GM19238 (cell line): ENCODE measurements around the gene GNA12.

ENCODE experiments used
- DNase-seq: peaks from one replicate; pipeline ENCODE4 v3.0.0; 2011; ENCODE audit warnings: low spot score; ENCODE audit not compliant: insufficient read length

Gene GNA12

DNA sequence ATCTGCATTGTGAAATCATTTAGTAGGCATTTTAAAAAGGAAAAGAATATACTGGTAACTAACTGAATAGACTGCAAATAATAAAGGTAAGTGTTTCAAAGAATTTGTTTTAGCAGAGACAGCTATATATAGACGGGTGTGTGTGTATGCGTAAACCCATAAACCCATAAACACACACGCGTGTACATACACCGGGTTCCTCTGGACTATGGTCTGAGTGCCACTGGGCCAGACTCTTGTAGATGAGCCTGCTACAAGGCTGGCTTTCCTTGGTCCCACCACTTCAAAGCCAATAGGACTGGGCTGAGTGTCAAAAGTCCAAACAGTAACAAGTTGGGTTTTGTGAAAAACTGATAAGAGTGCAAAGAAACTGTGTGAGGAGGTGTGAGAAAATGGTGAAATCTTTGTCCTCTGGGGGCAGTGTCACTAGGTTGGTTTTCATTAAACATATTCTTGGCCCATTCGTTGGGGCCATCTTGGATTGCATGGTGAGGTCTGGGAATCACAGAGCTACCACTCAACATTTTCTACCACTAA is 39.8 kb downstream of the GNA12 start:
- DNase-seq = no peak

DNA sequence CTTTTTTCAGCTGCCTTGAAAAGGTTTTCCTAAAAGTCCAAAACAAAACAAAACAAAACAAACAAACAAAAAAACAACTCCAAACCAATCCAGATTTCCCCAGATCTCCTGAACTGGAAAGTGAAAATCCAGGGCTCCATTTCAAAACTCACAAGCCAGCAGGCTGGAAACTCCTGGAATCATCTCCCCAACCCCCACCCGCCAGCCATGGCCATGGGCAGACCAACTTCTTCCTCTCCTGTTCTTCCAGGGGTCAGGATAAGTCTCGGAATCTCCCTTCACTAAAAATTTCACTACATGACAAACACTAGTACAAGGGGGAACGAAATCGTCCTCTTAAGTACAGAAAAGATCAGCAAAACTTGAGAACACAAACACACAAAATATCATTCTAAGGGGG is 40.4 kb downstream of the GNA12 start:
- no peak for DNase-seq

DNA sequence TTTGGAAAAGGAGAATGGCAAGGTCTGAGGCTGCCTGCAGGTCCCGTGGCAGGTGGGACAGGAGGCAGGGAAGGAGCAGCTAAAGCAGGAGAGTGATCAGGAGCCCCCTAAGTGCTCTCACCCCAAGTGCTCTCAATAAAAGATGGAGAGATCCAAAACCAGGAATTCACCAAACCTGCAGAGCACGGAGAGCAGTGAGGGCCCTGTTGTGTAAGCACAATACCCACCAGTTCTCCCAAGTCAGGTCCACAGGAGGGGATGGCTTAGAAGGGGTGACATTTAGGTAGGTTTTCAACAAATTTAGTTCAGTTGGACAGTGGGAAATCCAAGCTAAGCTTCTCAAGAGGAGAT is 40.8 kb downstream of the GNA12 start:
- no peak for DNase-seq

DNA sequence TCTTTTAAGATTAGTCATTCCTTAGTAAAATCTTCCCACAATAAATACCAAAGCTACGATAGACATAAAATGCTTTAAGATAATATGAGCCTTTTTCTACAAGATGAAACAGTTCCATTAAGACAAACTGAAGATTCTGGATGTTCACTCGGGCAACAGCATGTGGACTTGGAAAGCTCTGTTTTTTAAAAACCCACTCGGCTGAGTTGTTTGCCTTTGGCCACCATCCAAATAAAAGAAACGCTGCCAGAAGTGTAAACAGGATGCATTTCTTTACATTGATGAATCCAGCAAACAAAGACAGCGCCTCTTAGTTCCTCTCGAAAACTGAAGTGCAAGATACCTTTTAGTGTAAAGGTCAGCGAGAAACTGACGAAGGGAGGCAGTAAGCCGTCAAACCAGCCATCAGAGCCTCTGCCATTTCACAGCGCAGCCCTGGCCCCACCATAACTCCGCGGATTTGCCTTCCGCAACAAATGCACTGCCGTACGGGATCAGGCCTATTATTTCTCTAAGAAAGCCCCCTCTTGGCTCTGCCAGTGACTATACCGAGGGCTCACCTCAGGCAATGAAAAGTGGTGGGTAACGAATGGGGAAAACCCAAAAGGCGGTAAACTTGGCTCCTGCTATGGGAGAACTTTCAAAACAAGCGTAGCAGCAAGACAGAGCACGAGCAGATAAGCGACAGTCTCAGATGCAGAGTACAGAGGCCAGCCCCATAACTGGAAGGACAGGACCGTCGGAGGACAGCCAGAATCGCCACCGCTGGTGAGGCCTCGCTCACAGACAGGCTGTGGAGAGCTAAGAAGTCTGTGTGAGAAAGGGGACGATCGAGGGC is 41.4 kb downstream of the GNA12 start:
- DNase-seq = no peak

DNA sequence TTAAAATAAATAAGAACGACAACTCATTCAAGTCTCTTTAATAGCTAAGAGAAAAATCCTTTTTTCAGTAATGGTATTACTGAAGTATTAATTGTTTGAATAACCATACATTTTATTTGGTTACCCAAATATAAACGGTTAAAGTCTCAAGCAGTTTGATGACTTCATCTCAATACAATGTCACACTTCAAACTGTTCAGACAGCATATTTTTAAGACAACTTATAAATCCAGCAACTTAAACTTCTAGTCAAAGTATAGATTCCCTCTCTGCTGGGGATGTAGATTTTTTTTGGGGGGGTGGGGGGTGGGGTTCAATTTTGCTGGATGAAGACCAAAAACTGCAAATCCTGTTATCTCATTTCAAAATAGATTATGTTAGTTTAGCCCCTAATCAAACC is 42.0 kb downstream of the GNA12 start:
- no peak for DNase-seq

DNA sequence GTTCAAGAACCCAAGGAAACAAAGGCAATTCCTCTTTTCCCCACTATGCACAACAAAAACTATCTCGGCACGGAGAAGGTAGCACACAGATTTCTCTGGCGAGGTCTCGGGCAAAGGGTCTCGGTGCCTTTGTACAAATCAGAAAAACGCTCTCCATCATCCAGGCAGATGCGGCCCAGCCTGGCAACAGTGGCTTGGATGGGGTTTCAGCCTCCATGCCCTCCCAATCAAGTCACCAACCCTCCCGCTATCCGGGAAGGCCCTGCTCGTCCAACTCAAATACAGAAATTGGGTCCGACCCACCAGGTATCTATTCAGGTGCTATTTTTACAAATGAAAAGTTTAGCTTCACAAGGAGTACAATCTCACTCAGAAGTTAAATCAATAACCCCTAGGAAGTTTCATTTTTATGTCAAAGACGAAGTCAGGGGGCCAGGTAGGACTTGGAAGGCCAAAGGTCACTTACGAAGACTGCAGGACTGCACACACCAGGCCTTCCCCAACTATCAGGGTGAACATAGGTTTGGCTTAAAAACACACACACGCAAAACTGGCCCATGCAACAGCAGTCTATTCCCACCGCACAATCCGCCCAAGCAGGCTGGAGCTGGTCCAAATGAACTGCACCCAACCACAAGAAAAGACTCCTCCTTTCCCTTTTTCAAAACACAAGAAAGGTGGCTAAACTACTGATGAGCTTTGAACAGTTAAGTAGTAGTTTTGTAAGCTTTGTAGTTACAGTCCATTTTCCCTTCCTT is 43.0 kb downstream of the GNA12 start:
- DNase-seq = no peak

DNA sequence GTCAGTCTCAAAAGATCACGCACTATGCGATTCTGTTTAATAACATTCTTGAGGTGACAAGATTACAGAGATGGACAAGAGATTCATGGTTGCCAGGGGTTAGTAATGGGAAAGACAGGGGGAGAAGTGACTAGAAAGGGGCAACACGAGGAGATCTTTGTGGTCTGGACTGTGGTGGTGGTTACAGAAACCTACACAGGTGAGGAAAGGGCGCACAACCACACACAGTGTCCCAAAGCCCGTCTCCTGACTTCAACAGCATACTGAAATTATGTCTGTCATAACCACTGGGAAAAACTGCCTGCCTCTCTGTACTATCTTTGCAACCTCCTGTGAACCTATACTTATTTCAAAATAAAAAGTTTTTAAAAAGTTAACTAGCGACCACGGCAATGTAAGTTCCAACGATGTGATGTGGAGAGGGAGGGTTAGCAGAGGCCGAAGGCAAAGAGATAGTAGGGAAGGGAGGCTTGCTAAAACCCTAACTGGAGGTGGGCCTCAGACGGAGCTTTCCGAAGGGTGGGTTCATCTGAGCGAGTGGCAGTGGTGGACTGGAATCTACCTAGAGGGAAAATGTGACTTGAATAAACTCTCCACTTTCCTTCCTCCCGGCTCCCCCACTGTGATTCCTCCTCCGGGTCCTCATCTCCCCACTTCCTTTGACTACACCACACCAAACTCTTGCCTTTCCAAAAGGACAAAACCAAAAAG is 43.7 kb downstream of the GNA12 start:
- DNase-seq = no peak

DNA sequence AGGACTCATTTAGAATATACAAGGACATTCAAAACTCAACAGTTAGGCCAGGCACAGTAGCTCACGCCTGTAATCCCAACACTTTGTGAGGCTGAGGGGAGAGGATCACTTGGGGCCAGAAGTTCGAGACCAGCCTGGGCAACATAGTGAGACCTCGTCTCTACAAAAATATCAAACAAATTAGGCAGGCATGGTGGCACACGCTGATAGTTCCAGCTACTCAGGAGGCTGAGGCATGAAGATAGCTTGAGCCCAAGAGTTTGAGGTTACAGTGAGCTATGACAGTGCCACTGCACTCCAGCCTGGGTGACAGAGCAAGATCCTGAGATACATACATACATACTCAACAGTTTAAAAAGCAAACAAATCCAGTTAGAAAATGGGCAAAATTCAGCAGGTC is 44.9 kb downstream of the GNA12 start:
- no peak for DNase-seq

DNA sequence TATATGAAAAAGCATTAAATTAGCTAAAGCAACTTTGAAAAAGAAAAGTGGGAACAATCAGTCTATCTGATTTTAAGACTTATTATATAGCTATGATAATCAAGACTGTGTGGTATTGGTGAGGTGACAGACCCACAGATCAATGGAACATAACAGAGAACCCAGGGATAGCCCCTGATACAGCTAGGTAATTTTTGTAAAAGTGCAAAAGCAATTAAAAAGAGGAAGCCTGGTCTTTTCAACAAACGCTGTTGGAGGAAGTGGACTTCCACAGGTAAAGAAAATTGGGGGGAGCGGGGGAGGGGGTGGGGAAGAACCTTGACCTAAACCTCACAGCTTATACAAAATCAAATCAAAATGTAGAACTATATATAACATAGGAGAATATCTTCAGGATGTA is 45.4 kb downstream of the GNA12 start:
- DNase-seq = no peak

DNA sequence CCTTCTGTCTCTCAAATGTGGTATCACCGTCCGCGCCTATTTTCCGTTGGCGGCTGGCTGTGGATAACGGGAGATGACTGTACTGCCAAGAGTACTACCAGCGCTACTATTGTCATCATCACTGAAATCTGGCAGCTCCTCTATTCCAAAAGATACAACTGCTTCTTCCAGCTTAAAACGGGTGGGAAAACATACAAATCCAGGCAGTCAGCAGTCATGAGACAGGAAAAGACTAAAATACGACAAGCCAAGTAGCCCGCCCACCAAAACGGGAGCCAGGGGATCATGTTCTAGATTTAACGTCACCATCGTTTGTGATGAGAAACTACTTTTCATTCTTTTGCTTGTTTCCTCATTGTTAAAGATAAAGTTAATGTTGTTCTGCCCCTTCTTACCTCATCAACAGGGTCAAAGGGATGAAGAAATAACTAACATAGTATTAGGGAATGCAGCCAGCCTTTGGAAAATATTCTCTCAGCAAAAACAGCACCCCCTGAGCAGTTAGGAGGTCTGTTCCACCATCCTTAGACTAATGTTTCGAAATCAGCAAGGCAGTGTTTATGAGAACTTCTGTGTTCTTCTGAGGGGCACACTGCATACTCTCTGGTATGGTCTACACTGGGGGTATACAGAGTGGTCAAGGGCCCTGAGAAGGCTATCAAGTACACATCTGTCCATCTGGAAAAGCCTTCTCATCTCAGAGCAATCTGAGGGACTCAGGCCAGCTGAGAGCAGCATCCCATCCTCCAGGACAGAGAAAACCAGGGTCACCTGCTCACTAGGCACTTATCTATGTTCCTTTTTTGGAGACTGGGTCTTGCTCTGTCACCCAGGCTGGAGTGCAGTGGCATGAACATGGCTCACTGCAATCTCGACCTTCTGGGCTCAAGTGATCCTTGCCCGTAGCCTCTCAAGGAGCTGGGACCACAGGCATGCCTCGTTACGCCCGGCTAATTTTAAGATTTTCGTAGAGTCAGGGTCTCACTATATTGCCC is 47.5 kb downstream of the GNA12 start:
- DNase-seq = no peak

DNA sequence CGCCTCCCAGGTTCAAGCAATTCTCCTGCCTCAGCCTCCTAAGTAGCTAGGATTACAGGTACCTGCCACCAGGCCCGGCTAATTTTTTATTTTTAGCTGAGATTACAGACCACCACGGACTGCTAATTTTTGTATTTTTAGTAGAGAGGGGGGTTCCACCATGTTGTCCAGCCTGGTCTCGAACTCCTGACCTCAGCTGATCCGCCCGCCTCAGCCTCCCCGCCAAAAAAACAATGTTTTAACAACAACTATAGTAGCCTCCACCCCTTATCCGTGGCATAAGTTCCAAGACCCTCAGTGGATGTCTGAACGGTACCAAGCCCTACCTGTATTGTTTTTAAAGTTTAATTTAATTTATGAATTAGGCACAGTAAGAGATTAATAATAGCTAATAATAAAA is 48.2 kb downstream of the GNA12 start:
- DNase-seq = no peak

DNA sequence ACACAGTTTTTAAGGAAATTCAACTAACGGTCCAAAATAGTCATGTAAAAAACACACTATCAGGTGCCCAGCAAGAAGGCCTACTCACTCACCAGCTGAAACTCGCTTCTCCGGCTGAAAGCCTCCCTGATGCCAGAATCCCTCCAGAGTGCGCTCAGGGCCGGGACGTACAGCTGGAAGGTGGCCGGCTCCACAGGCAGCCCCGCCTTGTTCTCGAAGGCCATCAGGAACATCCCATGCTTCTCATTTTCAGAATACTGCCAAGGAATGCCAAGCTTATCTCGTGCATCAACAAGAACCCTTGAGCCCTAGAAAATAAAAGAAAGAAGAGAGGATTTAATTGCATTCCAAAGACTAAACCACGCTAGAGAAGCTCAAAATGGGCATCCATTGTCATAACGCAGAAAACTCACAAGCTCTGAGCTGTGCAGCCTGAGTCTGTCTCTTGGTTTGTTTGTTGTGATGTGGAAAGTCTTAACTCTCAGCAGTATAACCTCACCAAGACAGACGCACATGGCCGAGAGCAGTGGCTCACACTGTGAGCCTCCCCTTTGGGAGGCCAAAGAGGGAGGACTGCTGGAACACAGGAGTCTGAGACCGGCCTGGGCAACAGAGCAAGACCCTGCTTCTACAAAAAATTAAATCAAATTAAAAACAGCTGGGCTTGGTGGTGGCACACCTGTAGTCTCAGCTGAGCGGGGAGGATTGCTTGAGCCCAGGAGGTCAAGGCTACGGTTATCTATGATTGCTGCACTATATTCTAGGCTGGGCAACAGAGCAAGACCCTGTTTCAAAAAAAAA is 49.1 kb downstream of the GNA12 start:
- no peak for DNase-seq

DNA sequence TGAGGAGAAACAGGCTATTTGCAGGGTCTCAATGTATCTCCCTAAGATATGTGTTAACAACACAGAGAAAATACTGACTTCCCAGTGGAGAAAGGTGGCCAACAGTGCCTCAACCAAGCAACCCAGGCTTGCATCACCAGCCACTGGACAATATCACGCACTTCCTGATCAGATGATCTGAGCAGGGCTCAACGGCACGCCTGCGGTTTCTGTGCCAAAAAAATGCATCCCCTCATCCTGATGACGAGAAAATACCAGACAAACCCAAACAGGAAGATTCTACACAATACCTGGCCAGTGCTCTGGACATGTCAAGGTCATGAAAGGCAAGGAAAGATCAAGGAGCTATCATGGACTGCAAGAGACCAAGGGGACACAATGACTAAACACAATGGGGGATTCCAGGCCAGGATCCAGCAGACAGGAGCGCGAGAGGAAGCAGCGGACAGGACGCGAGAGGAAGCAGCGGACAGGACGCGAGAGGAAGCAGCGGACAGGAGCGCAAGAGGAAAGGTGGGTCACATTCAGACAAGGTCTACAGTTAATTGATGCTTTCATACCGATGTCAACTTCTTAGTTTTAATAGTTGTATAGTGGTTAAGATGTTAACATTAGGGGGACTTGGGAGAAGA is 51.1 kb downstream of the GNA12 start:
- DNase-seq = no peak

DNA sequence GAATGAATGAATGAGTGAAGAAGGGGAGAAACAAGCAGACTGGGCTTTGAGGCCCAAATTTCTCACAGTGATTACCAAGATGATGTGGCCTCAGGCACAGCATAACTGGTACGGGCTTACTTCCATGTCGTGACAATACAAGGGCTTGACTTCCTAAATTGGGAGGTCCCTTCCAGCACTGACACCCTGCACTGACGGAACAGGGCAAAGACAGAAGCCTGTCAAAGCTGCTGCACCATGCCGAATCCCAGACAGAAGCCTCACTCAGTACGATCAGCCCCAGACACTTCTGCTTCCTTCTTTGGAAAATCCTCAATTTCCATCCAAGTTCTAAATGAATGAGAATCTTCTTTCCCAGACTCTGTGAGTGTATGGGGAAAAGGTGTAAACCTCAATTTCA is 51.9 kb downstream of the GNA12 start:
- no peak for DNase-seq

DNA sequence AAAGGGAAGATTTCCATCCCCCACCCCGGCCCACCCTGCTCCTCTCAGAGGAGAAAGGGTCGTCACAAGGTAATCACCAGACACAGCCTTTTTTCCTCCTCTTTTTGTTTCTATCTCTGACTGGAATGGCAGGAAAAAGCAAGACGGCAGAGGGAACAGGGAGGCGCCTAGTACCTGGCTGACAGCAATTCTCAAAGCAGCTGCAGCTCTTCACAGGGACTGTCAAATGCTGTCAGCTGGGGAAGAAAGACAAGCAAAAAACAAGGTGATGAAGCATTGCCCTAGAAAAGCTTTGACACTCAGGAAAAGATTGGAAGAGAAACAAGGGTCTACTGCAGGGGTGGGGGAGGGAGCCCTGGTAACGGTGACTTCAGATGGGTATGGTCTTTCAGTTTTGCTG is 52.7 kb downstream of the GNA12 start:
- DNase-seq = no peak

DNA sequence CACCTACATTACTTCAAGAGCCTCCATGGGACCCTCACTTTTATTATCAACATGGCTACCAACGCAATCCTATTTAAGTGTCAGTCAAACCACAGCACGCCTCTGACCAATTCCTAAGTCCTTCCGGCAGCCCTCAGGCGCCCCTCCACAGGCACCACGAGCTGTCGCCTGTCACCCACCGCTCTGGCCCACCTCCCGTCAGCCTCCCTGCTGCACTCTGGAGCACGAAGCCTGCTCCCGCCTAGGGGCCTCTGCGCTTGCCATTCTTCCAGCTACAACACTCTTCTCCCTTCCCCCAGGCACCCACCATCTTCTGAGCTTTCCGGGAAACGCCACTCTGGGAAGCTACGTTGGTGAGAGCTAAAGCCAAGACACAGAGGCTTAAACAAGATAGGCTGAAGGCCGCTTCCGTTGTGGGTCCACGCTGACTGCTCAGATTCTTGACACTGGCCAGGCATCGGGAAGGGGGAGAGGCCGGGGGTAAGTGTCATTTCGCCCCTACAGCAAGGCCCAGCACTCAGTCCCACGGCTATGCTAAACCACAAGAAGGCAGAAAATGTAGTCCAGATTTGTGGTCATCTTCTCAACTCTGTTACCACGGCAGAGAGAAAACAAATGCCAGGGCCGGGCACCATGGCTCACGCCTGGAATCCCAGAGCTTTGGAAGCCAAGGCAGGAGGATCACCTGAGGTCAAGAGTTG is 56.7 kb downstream of the GNA12 start:
- no peak for DNase-seq

DNA sequence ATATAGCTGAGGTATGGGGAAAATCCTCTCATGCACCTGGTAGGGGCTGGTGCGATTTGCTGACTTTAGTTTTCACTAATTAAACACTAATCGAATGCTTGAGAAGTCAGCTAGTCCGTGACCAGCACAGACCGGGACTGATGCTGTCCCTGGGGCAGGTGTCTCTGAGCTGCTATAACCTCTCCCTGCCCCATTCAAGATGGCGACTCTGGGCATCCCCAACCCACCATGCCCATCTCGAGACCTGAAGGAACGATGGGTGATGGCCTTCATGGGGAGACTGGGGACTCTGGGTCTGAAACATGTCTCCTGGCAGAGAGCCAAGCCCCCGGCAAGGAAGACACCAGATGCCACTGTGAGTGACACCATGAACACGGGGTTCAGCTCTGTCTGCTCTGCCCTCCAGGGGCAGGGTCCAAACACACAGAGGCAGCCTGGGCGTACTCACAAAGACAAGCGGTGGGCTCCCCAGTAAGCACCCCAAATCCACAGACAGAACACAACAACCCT is 57.4 kb downstream of the GNA12 start:
- no peak for DNase-seq

DNA sequence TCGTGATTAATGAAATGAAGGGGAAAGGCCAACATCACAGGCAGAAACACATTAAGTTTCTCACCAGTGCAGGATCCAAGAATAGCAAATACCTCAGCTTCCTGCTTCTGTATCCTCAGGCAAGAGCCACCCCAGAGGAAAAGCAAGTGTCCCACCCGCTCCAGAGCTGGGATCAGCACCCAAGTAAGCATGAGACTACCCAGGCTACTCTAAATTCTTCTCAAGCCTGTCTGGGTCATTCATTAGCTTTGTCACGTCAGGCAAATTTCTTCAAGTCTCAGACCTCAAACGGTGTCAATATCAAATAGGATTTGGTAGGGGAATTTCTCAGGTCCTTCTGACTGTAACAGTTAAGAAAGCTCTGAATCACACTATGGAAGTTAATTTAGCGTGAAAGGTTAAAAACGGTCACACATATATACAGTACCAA is 59.0 kb downstream of the GNA12 start:
- no peak for DNase-seq

DNA sequence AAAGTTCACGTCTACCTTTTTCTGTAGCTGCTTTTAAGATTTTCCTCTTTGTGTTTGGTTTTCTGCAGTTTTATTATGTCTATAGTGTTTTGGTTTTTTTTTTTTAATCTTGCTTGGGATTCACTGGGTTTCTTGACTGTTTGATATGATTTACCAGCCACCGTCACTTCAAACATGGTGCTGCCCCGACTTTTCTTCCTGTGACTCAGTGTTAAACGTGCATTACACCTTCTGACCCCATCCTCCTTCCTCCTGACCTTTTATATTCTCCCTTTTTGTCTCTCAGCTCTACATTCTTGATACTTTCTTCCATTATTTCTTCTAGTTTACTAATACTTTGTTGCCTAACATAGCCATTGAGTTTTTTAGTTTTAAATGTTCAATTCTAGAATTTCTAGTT is 61.5 kb downstream of the GNA12 start:
- DNase-seq = no peak
